HG02938 (cell line): ENCODE results near the gene AFF4.

Experiments
- ATAC-seq: cut with Tn5 transposase; IDR thresholded peaks from one replicate; pipeline ENCODE4 v1.9.1; 2021; ENCODE audit warnings: mild to moderate bottlenecking, moderate library complexity; ENCODE audit not compliant: unreplicated experiment

AFF4 gene

DNA sequence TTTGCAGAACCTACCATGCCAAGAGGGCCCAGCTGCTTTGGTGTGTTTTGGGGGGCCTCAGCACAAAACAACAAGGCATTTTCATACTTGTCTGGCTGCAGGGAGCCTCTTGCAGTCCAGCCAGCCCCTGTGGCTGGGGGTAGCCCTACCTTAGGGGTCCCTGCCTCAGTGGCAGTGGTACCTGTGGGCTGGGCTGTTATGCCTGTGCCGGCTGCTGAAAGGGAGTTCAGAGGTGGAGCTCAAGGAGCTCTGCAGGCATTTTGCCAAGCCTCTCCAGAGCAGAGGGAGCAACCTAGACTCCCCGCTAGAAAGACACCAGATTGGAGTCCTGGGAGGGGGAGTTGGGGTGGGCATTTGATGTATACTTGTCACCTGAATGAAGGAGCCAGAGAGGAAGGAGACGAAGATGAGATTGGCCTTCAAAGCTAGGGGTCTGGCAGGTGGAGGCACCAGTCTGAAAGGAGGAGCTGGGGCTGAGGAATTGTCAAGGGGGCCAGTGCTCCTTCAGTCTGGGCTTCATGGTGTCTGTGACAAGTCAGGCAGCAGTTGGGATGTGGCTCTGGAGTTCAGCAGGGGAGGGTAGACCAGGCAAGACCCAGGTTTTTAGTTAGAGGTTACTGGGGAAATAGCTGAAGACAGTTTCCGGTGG, 134.5 kb downstream of the AFF4 start:
- ATAC-seq, result no peak

DNA sequence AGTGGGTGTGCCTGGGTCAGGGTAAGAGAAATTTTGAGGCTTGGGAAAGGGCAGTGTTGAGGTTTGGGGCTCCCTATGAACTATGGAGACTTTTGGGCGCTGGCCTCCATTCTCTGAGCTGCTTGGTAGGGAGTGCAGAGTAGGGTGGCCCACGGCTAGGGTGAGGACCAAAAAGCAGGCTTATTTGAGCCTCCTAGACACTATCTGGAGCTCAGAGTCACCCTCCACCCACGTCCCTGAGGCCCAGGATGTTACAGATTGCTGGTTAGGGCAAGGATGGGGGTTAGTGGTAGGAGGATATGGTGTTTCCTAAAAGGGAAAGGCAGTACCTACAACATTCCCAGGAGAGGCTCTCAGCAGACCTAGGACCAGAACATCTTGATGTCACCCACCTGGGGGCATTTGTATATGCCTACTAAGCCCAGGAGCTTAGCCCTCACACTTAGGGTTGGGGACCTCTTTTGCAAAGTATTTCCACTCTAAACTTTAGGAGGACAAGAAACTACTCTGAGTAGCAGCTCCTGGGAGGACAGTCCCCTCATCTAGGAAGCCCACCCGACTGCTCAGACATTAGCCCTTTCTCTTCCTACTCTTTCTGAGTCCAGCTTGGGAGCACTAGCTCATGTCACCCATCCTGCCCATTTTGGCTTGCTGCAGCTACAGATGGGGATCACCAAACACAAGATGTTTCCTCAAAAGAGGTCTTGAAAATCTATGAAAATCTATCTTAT, 135.3 kb downstream of the AFF4 start:
- no peak for ATAC-seq

DNA sequence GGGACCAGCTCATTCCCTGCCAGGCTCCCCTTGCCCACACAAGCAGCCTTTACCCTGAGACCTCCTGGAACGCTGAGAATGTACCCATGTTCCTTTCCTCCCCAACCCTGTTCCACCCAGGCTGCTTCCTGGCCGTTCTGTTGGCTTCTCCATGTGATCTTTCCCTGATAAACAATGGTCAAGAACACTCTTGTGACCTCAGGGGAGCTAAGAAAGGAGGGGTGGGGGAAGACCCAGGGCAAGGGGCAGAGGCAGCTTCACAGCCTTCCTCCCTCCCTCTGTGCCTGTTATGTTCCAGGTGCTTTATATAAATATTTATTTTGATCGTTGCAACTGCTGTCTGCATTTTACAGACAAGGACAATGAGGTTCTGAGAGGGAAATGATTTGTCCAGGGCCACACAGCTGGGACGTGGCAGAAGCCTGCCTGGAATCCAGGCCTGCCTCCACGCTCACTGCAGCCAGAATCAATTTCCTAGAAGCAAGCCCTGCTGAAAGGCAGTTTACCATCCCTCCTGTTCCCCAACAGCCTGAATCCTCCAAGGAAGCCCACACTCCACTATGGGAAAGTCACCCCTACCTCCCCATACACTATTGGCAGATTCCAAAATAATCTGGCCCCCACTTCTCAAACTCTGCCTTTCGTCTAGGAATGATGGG, 136.9 kb downstream of the AFF4 start:
- no peak for ATAC-seq

DNA sequence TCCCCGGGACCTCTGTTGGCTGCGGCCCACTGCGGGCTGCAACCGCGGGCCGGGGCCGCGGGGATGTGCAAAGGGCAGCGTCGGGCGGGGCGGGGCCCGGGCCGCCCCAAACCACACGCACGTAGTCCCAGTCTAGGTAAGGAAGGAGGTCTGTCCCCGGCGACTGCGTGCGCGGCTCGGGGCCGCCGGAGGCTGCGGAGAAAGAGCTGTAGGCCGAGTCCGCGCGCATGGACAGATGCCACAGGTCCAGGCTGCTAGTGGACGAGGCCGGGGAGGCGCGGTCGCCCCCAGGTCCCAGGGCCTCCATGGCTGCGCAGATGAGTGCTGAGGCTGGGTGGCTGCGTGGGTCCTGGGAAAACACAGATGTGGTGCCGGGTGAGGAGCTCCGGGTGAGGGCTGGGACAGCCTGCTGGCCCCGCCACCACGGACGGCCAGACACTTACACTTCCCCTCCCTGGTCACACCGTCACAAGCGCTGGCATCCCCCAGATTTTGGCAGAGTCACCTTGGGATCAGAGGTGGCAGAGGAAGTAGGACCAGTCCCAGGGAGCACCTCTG, 137.5 kb downstream of the AFF4 start:
- no peak for ATAC-seq
